Erythroblast (primary cell): Measurements from ENCODE around the gene SATB2.

Experiments used
- GATA1 ChIP-seq: IDR thresholded peaks from 2 replicates; pipeline ENCODE4 v1.6.1; 2011; ENCODE audit warnings: low read depth, mild to moderate bottlenecking, control low read depth, low read length, moderate library complexity
- POLR2A ChIP-seq: IDR thresholded peaks from 2 replicates; pipeline ENCODE4 v1.6.1; 2011; ENCODE audit warnings: mild to moderate bottlenecking, low read length

GRCh38 chr2:199465390-199465789 lies 7.7 kb upstream of the SATB2 start:
- TF ChIP-seq POLR2A (no peak), GATA1 (no peak)
